Fibroblast of skin of back (primary cell): ENCODE measurements around the gene HERC4.
A peak's percentile ranks its signal among the peaks of the same experiment; 100 is the strongest.
"Not testable (repeated sequence)": the region's sequence is repeated elsewhere in the genome, so short reads cannot be mapped to it uniquely, and the experiment has no call there.

Source experiments
- DNase-seq: peaks from one replicate; pipeline ENCODE4 v3.0.0-alpha.2; 2013

HERC4 gene

DNA sequence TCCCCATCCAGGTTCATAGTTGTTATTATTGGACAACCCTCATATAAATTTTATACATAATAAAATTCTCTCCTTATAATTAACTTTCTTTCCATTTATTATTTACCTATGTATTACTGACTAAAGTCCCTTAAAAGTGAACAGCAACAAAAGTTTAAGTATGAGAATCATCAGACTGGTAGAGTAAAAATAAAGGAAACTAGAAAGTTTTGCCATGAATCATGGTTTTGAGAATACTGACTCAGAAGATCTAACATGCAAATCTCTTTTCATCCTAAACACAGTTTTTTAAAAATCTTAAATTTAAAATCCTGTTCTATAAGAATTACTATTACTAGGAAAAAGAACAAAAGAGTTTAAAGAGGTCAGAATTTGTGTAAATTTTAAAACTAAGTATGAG lies 32.1 kb downstream of the HERC4 start:
- DNase-seq: peak; percentile 56

GRCh38 chr10:68032113-68032512 lies 43.0 kb downstream of the HERC4 start:
- no peak for DNase-seq

GRCh38 chr10:68027429-68027828 lies 47.7 kb downstream of the HERC4 start:
- DNase-seq: no peak

GRCh38 chr10:68023292-68023691 lies 51.8 kb downstream of the HERC4 start:
- no peak for DNase-seq

GRCh38 chr10:68022324-68022723 lies 52.8 kb downstream of the HERC4 start:
- DNase-seq: not testable (repeated sequence)

DNA sequence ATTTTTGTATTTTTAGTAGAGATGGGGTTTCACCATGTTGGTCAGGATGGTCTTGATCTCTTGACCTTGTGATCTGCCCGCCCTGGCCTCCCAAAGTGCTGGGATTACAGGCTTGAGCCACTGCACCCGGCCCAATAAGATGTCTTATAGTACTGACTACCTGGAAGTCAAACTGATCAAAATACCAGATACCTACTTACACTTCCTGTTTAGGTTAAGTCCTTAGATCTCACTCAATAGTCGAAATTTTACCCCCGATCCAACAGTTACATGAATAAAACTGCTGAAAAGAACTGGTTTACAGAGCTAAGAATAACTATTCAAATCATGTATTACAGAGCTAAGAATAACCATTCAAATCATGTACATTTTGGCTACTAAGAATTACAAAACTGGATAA lies 58.6 kb downstream of the HERC4 start:
- not testable (repeated sequence) for DNase-seq

- DNase-seq: no peak
Observed at GRCh38 chr10:68010426-68010940, 64.6 kb downstream of the HERC4 start.

- no peak for DNase-seq
Observed at GRCh38 chr10:68007356-68007755, 67.7 kb downstream of the HERC4 start.

DNA sequence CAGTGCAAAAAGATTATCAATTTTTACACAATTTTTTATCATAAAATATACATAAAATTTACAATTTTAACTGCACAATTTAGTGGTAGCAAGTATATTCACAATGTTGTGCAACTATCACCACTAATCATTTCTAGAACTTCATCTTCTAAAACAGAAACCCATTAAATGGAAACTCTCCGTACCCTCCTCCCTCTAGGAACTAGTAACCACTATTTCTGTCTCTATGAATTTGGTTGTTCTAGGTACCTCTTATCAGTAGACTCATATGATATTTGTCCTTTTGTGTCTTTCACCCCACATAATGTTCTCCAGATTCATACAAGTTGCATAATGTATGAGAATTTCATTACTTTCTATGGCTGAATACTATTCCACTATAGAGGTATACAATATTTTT lies 73.5 kb downstream of the HERC4 start:
- DNase-seq: no peak

DNA sequence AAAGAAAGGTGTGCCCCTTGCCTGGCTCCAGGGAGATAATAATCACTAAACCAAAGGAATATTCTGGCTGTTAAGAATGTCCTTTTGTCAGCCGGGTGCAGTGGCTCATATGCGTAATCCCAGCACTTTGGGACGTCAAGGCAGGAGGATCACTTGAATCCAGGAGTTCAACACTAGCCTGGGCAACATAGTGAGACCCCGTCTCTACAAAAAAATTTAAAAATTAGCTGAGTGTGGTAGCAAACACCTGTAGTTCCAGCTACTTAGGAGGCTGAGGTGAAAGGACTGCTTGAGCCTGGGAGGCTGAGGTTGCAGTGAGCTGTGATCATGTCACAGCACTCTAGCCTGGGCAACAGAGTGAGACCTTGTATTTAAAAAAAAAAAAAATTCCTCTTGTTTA lies 74.1 kb downstream of the HERC4 start:
- no peak for DNase-seq

GRCh38 chr10:67990093-67990492 lies 85.0 kb downstream of the HERC4 start:
- no peak for DNase-seq

DNA sequence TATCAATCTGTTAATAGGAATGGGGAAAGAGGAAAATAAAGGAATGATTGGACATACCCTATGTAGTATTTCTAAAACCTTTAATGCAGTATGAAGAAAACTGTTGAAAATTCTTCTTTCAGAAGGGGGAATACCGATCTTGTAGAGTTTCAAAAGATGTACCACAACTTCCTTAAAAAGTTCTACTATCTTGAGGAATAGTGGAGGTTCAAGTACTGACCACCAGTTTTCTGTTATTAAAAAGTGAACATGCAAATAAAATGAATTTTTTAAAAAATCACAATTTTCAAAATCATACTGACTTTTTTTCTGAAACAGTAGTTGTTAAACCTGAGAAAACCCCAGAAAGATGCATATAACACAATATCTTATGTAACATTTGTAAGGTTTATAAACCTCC lies 86.5 kb downstream of the HERC4 start:
- no peak for DNase-seq

DNA sequence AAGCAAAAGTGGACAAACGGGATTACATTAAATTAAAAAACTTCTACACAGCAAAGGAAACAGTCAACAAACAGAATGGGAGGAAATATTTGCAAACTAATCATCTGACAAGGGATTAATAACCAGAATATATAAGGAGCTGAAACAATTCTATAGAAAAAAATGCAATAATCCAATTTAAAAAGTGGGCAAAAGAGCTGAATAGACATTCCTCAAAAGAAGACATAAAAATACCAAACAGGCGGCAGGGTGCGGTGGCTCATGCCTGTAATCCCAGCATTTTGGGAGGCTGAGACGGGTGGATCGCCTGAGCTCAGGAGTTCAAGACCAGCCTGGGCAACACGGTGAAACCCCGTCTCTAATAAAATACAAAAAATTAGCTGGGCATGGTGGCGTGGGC lies 92.5 kb downstream of the HERC4 start:
- not testable (repeated sequence) for DNase-seq

GRCh38 chr10:67978749-67979148 lies 96.3 kb downstream of the HERC4 start:
- no peak for DNase-seq

- no peak for DNase-seq
Observed at GRCh38 chr10:67977251-67977650, 97.8 kb downstream of the HERC4 start.

DNA sequence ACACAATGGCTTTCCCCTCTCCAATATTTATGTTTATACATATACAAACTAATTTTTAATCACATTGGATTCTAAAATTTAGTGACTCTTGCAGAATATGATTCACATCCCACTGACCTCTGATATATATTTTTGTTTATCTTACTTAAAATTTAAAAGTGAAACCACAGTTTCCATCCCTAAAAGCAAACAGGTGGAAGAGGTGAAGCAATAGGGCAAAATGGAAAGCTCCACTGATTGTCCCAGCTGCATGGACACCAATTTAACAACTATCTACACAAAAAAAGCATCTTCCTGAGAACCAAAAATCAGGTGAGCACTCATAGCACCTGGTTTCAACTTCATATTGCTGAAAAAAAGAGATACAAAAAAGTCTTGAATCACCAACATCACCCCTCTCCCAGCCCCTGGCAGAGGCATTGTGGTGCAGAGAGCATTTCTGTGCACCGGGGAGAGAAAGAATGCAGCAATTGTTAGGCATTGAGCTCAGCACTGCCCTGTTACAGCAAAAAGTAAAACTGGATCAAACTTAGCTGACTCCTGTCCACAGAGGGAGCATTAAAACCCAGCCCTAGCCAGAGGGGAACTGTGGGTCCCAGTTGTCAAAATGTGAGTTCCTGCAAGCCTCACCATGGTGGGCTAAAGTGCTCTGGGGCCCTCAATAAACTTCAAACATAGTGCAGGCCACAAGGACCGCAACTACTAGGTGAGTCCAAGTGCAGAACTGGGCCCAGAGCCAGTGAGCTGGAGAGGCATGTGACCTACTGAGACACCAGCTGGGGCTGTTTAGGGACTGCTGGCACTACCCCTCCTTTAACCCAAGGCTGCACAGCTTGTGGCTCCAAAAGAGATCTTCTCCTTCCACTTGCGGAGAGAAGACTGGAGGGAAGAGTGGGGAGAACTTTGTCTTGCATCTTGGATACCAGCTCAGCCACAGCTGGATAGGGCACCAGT lies 98.5 kb downstream of the HERC4 start:
- no peak for DNase-seq

GRCh38 chr10:67975871-67976270 lies 99.2 kb downstream of the HERC4 start:
- DNase-seq: no peak

DNA sequence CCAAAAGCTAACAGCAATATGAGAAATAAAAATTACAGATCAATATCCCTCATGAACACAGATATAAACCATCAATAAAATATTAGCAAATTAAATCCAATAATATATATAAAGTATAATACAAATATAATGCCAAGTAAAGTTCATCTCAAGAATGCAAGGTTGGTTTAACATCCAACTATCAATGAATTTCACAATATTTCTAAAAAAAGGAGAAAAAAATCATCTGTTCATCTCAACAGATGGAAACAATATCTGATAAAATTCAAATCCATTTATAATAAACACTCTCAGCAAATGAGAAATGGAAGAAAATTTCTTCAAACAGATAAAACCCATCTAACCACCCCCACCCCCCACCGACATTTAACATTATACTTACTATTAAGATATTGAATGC lies 103.8 kb downstream of the HERC4 start:
- DNase-seq: no peak

DNA sequence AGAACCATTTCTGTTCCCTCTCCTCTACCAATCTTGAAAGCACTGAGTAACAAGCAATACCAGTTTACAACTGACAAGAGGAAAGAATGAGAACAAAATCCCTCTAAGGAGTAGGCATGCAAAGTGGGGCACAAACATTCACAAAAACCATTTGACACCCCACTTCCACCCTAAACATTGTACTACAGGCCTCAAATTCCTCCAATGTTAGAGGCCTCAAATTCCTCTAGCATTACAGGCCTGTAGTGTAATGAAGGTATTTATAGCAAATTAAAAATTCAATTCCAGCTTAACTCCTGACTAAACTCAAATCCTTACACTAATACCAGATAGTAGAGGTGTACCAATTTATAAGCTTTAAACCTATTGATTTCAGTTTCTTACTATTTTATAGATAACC lies 105.2 kb downstream of the HERC4 start:
- peak; percentile 27 for DNase-seq

DNA sequence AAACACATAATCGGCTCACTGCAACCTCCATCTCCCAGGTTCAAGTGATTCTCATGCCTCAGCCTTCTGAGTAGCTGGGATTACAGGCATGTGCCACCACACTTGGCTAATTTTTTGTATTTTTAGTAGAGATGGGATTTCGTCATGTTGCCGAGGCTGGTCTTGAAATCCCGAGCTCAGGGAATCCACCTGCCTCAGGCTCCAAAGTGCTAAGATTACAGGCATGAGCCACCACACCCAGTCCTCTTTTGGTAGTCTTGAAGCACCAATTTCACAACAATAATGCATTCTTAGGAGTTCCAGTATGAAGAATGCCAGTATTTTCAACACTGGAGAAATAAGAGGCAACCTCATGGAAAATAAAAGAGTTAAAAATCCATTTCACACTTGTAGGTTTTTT lies 109.0 kb downstream of the HERC4 start:
- DNase-seq: not testable (repeated sequence)

GRCh38 chr10:67965456-67965855 lies 109.6 kb downstream of the HERC4 start:
- no peak for DNase-seq

DNA sequence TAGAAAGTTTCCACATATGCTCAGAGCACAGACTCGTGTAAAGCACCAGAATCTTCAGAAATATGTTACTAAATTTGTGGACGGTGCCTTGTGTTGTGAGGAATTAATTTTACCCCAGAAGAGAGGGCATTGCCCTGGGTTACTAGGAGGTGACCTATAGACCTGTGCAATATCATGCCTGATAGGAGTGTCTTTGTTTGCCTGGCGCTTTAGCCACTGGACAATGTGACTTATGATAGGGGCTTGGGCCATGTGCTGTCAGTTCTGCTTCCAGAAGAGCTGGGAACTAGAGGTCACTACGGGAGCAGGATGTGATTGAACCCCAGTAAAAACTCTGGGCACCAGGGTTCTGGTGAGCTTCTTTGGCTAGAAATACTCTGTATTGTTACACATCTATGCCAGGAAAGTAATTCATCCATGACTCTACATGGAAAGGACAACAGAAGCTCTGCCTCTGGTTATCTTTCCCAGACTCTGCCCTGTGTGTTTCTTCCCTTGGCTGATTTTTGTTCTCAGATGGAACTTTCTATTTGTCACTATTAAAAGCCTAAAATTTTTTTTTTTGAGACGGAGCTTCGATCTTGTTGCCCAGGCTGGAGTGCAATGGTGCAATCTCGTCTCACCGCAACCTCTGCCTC lies 115.1 kb downstream of the HERC4 start:
- DNase-seq: no peak

DNA sequence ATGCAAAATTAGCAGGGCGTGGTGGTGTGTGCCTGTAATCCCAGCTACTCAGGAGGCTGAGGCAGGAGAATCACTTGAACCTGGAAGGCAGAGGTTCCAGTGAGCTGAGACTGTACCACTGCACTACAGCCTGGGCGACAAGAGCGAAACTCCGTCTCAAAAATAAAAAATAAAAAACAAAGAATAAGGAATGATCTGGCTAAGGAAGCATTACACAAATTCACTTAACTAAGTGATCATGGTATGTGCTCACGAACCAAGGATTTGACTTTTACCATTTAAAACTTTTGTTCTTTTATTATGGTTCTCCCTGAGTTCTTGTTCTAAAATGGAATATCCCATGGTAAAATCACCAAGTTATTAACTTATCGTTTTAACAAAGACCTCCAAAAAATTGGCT lies 119.5 kb downstream of the HERC4 start:
- no peak for DNase-seq

- no peak for DNase-seq
Observed at GRCh38 chr10:67943917-67944316, 131.2 kb downstream of the HERC4 start.
